Measurements from ENCODE around the gene EMCN. TPM values are rescaled to one million over a fixed set of nuclear protein-coding genes. Genes with fewer than 3 reads are reported as not detected.
"Not testable (repeated sequence)": the region's sequence is repeated elsewhere in the genome, so short reads cannot be mapped to it uniquely, and the experiment has no call there.

Gene EMCN
- total RNA-seq, 4 donors from 2014 or later: 24.5 to 64.8 (median 32.4) TPM

- TF ChIP-seq, protein P1, sequence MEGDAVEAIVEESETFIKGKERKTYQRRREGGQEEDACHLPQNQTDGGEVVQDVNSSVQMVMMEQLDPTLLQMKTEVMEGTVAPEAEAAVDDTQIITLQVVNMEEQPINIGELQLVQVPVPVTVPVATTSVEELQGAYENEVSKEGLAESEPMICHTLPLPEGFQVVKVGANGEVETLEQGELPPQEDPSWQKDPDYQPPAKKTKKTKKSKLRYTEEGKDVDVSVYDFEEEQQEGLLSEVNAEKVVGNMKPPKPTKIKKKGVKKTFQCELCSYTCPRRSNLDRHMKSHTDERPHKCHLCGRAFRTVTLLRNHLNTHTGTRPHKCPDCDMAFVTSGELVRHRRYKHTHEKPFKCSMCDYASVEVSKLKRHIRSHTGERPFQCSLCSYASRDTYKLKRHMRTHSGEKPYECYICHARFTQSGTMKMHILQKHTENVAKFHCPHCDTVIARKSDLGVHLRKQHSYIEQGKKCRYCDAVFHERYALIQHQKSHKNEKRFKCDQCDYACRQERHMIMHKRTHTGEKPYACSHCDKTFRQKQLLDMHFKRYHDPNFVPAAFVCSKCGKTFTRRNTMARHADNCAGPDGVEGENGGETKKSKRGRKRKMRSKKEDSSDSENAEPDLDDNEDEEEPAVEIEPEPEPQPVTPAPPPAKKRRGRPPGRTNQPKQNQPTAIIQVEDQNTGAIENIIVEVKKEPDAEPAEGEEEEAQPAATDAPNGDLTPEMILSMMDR (IDR thresholded peaks at IDR 0.05): no peak
- ATAC-seq (ENCODE audit: low FRiP score) (no peak), DNase-seq (ENCODE audit: low spot score) (no peak)
Observed at GRCh38 chr4:100540131-100540530, 22.3 kb upstream of the EMCN start.

- TF ChIP-seq, protein P1 (IDR thresholded peaks at IDR 0.05): no peak
- DNase-seq (ENCODE audit: low spot score) (no peak), ATAC-seq (ENCODE audit: low FRiP score) (no peak)
Observed at GRCh38 chr4:100539706-100540105, 21.9 kb upstream of the EMCN start.

DNA sequence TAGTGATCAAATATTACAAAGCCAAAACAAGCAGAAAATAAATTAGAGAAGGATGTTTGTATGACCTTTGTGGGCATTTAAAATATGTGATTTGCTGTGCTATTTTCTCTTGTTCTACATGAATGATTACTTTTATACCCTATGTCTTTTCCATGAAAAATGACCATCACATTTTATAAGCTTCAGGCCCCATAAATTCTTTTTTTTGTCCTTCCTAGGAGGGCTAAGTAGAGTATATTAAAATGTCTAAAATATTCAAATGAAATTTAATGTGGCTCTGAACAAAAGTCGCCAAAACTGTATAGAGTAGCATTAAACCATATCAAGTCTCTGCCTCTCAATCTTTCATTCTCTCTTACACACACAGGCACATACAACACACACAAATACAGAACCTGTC lies 15.9 kb upstream of the EMCN start:
- no peak for ATAC-seq (ENCODE audit: low FRiP score)
- TF ChIP-seq, protein P1 (IDR thresholded peaks at IDR 0.05): no peak
- DNase-seq (ENCODE audit: low spot score): no peak

GRCh38 chr4:100530161-100530560 lies 12.3 kb upstream of the EMCN start:
- ATAC-seq (ENCODE audit: low FRiP score); DNase-seq (ENCODE audit: low spot score): not testable (repeated sequence)

DNA sequence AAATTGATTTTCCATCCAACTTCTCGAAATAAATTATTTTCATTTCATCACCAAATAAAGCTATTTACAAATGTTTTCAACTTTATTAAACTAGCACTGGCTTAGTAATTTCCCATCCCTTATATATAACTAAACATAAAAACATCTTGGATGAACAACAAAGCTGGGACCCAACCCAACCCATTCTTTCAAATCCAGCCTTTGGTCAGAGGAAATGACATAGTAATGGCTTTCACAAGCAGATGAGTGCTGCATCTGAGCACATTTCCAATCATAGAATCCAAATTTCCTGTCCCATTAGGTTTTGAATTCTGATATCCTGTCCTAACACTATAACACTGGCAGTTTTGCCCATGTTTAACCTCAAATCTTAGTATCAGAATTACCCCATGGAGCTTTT lies 7.9 kb upstream of the EMCN start:
- DNase-seq (ENCODE audit: low spot score): no peak
- TF ChIP-seq, protein P1 (IDR thresholded peaks at IDR 0.05): no peak
- no peak for ATAC-seq (ENCODE audit: low FRiP score)

DNA sequence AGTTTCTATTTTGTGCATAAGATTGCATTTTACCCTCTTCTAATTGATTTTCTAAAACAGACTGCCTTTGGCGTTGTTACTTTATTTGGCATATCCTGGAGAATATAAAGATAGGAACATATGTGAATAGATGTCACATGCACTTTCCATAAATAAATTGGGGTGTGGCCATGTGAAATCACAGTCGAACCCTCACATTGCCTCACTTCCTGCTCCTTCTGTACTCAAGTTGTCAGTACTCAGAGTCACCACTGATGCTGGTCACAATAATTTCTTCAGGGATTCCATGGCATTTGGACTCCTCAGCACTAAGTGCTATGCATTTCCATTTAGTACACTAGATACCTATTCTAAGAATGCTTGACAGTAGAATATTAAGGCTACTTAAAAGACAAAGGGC lies 1.4 kb upstream of the EMCN start:
- DNase-seq (ENCODE audit: low spot score): no peak
- no peak for ATAC-seq (ENCODE audit: low FRiP score)
- TF ChIP-seq, protein P1 (IDR thresholded peaks at IDR 0.05): no peak

DNA sequence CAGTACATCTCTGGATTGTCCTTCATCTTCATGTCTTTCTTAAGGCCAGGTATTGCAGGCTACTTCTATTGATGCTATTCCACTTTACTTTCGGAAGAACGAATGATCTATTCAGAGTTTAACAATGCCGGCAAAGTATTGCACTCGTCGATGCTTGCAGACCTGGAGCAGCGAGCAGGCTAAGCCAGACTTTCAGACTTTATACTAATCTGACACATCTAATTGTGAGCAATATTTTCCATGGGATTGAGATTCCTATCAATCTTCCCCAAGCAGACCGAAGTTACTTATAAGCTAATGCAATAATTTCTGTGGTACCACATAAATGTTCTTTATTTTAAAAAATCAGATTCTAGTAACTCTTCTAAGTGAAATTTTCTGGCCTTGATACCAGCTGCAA lies 1.6 kb downstream of the EMCN start:
- TF ChIP-seq, protein P1 (IDR thresholded peaks at IDR 0.05): no peak
- DNase-seq (ENCODE audit: low spot score): no peak
- no peak for ATAC-seq (ENCODE audit: low FRiP score)

DNA sequence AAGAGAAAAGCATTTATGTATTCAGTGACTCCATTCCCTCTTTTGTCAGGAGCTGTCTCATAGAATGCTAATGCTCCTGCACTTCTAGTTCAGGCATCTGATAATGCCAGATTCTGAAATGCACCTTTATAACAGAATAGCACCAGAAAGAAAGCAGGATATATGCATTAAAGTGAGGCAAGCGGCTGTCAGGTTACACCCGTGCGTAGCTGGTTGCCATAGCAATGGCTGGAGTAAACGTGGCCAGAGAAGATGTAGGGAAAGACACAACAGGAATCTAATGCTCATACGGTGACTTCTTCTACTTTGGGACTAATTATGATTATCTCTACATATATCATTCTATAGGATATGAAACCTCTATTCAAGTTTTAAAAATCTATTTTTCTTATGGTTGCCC lies 5.9 kb downstream of the EMCN start:
- DNase-seq (ENCODE audit: low spot score) (no peak), ATAC-seq (ENCODE audit: low FRiP score) (no peak)
- TF ChIP-seq, protein P1 (IDR thresholded peaks at IDR 0.05): no peak
